Measurements from ENCODE around the gene DIP2C. TPM values are rescaled to one million over a fixed set of nuclear protein-coding genes. Genes with fewer than 3 reads are reported as not detected.
"Not testable (repeated sequence)": the region's sequence is repeated elsewhere in the genome, so short reads cannot be mapped to it uniquely, and the experiment has no call there.

Gene DIP2C
- total RNA-seq, 1 experiment from 2014 or later, result 11.4 TPM

GRCh38 chr10:324593-324992 lies 364.9 kb downstream of the DIP2C start:
- no peaks in the 10 kb centered on the region for H3K9me3 ChIP-seq
- intact Hi-C loops (cut with micrococcal nuclease; ENCODE audit: unreplicated experiment), result no loop called here
- POLR2A ChIA-PET, result interaction anchor here (0.6 kb wide), 1 partner anchor 12 kb away, joined by 3 read pairs; no protein-coding TSS in a partner anchor
- 0 out of 2 replicates have a peak, but pooled peaks cover 2% of the 10 kb centered on the region for H3K36me3 ChIP-seq (ENCODE audit: control insufficient read depth, insufficient read depth, low read length)
- Mint-ChIP-seq H3K4me1 (ENCODE audit: low read depth, unreplicated experiment) (peaks cover 7% of the 10 kb centered on the region), H3K9me3 (ENCODE audit: unreplicated experiment) (no peaks in the 10 kb centered on the region), H3K36me3 (ENCODE audit: insufficient read depth, unreplicated experiment) (peaks cover 14% of the 10 kb centered on the region), H3K27me3 (ENCODE audit: insufficient read depth, unreplicated experiment) (no peaks in the 10 kb centered on the region), H3K27ac (ENCODE audit: unreplicated experiment) (no peak overlapping the region), H3K4me3 (ENCODE audit: unreplicated experiment) (no peak overlapping the region)
- no peaks in the 10 kb centered on the region for H3K27me3 ChIP-seq (replicated peaks; ENCODE audit: control insufficient read depth, insufficient read depth, low read length)
- CTCF ChIA-PET, result no interaction called here
- TF ChIP-seq CTCF (IDR thresholded peaks at IDR 0.05; ENCODE audit: insufficient read depth in 1 of 2, low read depth in 1 of 2, low read length in 1 of 2, severe bottlenecking in 1 of 2, unreplicated experiment in 1 of 2), result no peak
- H3K4me3 ChIP-seq (ENCODE audit: low read depth, low read length), result no peak overlapping the region
- peak in 1 of 2 experiments; percentile 5 for DNase-seq
- H3K4me1 ChIP-seq, result peaks cover 8% of the 10 kb centered on the region
- no TSS peak for BruUV-seq (replicated peaks)

DNA sequence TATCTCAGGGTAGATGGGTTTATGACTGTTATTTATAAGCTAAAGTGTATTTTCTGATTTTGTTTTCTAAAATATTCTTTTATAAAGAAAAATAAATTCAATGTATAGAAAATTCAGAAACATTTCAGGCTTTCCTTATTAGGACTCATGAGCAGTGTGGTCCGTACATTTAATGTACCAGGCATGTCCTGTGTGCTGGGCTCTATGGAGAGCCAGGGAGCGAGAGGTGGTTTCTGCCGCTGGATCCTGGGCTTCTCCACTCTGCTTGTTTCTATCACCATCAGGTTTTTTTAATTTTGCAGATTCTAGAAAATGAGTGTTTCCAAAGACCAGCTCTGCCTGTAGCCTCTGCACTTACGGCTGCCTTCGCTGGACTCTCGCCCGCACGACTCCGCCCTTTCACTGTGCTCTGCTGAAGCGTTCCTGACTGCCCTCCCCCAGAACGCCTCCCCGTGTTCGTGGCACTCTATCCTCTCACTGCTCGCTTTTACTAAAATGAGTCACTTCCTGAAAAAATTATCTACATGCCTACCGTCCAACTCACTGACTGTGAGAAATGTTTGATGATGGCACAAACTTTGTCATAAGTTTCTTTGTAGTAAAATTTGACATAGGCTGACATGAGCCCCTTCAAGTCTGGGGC lies 365.7 kb downstream of the DIP2C start:
- no peak for TF ChIP-seq CTCF (IDR thresholded peaks at IDR 0.05; ENCODE audit: insufficient read depth in 1 of 2, low read depth in 1 of 2, low read length in 1 of 2, severe bottlenecking in 1 of 2, unreplicated experiment in 1 of 2)
- Mint-ChIP-seq H3K4me1 (ENCODE audit: low read depth, unreplicated experiment) (peaks cover 6% of the 10 kb centered on the region), H3K4me3 (ENCODE audit: unreplicated experiment) (no peak overlapping the region), H3K36me3 (ENCODE audit: insufficient read depth, unreplicated experiment) (peaks cover 14% of the 10 kb centered on the region), H3K9me3 (ENCODE audit: unreplicated experiment) (no peaks in the 10 kb centered on the region), H3K27me3 (ENCODE audit: insufficient read depth, unreplicated experiment) (no peaks in the 10 kb centered on the region), H3K27ac (ENCODE audit: unreplicated experiment) (no peak overlapping the region)
- DNase-seq, result peak in 1 of 2 experiments; percentile 46
- H3K9me3 ChIP-seq, result no peaks in the 10 kb centered on the region
- ChIA-PET POLR2A (no interaction called here), CTCF (no interaction called here)
- H3K4me3 ChIP-seq (ENCODE audit: low read depth, low read length), result no peak overlapping the region
- H3K4me1 ChIP-seq, result peaks cover 2% of the 10 kb centered on the region
- no peaks in the 10 kb centered on the region for H3K27me3 ChIP-seq (replicated peaks; ENCODE audit: control insufficient read depth, insufficient read depth, low read length)
- 0 out of 2 replicates have a peak, but pooled peaks cover 2% of the 10 kb centered on the region for H3K36me3 ChIP-seq (ENCODE audit: control insufficient read depth, insufficient read depth, low read length)
- BruUV-seq (replicated peaks), result no TSS peak
- intact Hi-C loops (cut with micrococcal nuclease; ENCODE audit: unreplicated experiment), result no loop called here

DNA sequence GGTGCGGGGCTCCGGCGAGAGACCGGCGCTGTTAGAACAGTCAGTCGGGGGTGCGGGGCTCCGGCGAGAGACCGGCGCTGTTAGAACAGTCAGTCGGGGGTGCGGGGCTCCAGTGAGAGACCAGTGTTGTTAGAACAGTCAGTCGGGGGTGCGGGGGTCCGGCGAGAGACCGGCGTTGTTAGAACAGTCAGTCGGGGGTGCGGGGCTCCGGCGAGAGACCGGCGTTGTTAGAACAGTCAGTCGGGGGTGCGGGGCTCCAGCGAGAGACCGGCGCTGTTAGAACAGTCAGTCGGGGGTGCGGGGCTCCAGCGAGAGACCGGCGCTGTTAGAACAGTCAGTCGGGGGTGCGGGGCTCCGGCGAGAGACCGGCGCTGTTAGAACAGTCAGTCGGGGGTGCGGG lies 366.4 kb downstream of the DIP2C start:
- H3K4me3 ChIP-seq (ENCODE audit: low read depth, low read length); H3K9me3 Mint-ChIP-seq (ENCODE audit: unreplicated experiment); intact Hi-C loops (cut with micrococcal nuclease; ENCODE audit: unreplicated experiment); H3K4me3 Mint-ChIP-seq (ENCODE audit: unreplicated experiment); H3K4me1 Mint-ChIP-seq (ENCODE audit: low read depth, unreplicated experiment); H3K27me3 Mint-ChIP-seq (ENCODE audit: insufficient read depth, unreplicated experiment); H3K36me3 ChIP-seq (ENCODE audit: control insufficient read depth, insufficient read depth, low read length); POLR2A ChIA-PET; CTCF ChIA-PET; DNase-seq; H3K9me3 ChIP-seq; H3K4me1 ChIP-seq; H3K27ac Mint-ChIP-seq (ENCODE audit: unreplicated experiment); BruUV-seq (replicated peaks); H3K27me3 ChIP-seq (replicated peaks; ENCODE audit: control insufficient read depth, insufficient read depth, low read length): not testable (repeated sequence)
- peaks cover 14% of the 10 kb centered on the region for H3K36me3 Mint-ChIP-seq (ENCODE audit: insufficient read depth, unreplicated experiment)
